Stomach (tissue), 4 donors: ENCODE measurements around the gene SULT1C2.

Experiments
- CTCF ChIP-seq, 7 experiments: fragments of 450-650 bp in 4 of 7; fragments of 200-600 bp in 3 of 7; sonication (generic) in 3 of 7; IDR thresholded peaks; one replicate each; pipeline ENCODE4 v1.5.1; 2016 to 2019; ENCODE audit warnings: antibody characterized with exemption in 7 of 7, control low read depth in 2 of 7, mild to moderate bottlenecking in 1 of 7
- POLR2A ChIP-seq, 4 donors: fragments of 450-650 bp; IDR thresholded peaks; one replicate each; pipeline ENCODE4 v1.6.1; 2016; ENCODE audit warnings: antibody characterized with exemption in 4 of 4, control low read depth in 2 of 4, mild to moderate bottlenecking in 1 of 4, moderate library complexity in 1 of 4
- POLR2AphosphoS5 ChIP-seq, 3 donors: sonication (generic); formaldehyde crosslinking; IDR thresholded peaks; one replicate each; pipeline ENCODE4 v1.6.1; 2016; ENCODE audit warnings: antibody characterized with exemption in 3 of 3

GRCh38 chr2:108267101-108267500 is 21.6 kb upstream of the SULT1C2 start:
- TF ChIP-seq POLR2A (IDR thresholded peaks at IDR 0.05) (no peak), CTCF (IDR thresholded peaks at IDR 0.05) (no peak), POLR2AphosphoS5 (IDR thresholded peaks at IDR 0.05) (peak in 1 of 3 donors; percentile 50)
